K562 (cell line): Measurements from ENCODE around the gene SLC37A4. TPM values are rescaled to one million over a fixed set of nuclear protein-coding genes. Genes with fewer than 3 reads are reported as not detected.

Experiments
- KLF16 ChIP-seq: IDR thresholded peaks from 2 replicates; pipeline ENCODE4 v1.6.1; 2016; ENCODE audit warnings: antibody characterized with exemption
- NR3C1 ChIP-seq: sonication (generic); formaldehyde crosslinking; IDR thresholded peaks from 2 replicates; pipeline ENCODE4 v1.8.1; 2022; ENCODE audit warnings: missing genetic modification reagents
- ZNF318 ChIP-seq, 2 experiments: fragments of 450-650 bp; IDR thresholded peaks; 2 replicates each; pipeline ENCODE4 v1.6.1; 2016; ENCODE audit warnings: mild to moderate bottlenecking in 2 of 2, borderline replicate concordance in 1 of 2, low read depth in 1 of 2, moderate library complexity in 1 of 2
- polyA plus RNA-seq, 8 experiments: library from polyadenylated mRNA; depleted of rRNA in 4 of 8; stranded (reverse) in 5 of 8; unstranded in 3 of 8; fragments of >200 nt; fragmentation: Nextera tagmentation in 2 of 8; fragmentation: Illumina TruSeq in 1 of 8; extraction: Ambion mirVana in 2 of 8; extraction: Trizol in 1 of 8; gene quantifications; 2 replicates each; pipeline versions ENCODE4 v1.2.1 to v1.2.3, GENCODE V29; 2011 to 2014; ENCODE audit warnings: inconsistent platforms in 1 of 8, missing spikeins in 1 of 8
- total RNA-seq, 7 experiments: library from RNA; depleted of rRNA in 6 of 7; stranded (reverse); fragments of >200 nt in 6 of 7; fragmentation: Illumina TruSeq in 2 of 7; extraction: Trizol in 2 of 7; gene quantifications; 2 replicates each; pipeline versions ENCODE4 v1.2.1 to v1.2.3, GENCODE V29; 2011 to 2021; ENCODE audit warnings: low replicate concordance in 1 of 7

SLC37A4 gene
- total and polyA plus RNA-seq, 9 of the 15 experiments (the other 6 are each of a cell fraction or from before 2014, with no cell fraction given) = 24.7 to 73.9 (median 40.7) TPM

- TF ChIP-seq ZNF318 (IDR thresholded peaks at IDR 0.05; ENCODE audit: borderline replicate concordance in 1 of 2, low read depth in 1 of 2) = no peak
- no peak for TF ChIP-seq NR3C1 (CRISPR knock-in tag)
- TF ChIP-seq KLF16 = no peak
These were observed 16.5 kb upstream of the SLC37A4 start (continued) for GRCh38 chr11:119047205-119047604.
